VCaP (cell line): ENCODE results near the gene ZNF141.
A peak's percentile ranks its signal among the peaks of the same experiment; 100 is the strongest.

Source experiments
- H3K27ac ChIP-seq: fragments of 450-650 bp; 2 replicates; pipeline ENCODE4 v1.5.1; 2017
- CTCF ChIP-seq: fragments of 450-650 bp; conservative IDR thresholded peaks from 2 replicates; pipeline ENCODE4 v1.5.1; 2017; ENCODE audit warnings: mild to moderate bottlenecking, moderate library complexity

Gene ZNF141

DNA sequence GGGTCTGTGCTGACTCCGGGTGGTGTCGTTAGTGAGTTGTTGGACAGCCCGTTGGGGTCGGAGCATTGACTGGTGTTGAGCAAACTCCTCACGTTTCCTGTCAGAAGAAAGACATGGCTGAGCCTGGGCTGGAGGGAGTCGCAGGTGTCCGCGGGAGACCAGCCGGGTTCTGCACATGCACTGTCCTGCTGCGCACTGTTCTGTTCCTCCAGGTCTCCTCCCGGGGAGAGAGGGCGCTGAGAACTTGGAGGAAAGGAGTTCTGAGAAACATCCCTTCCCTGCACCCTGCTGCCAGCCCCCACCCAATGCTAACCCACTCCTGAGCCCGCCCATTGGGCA, 1.1 kb downstream of the ZNF141 start:
- peak overlapping the region; percentile 91 for H3K27ac ChIP-seq
- TF ChIP-seq CTCF = no peak

GRCh38 chr4:340011-340410, 2.4 kb downstream of the ZNF141 start:
- TF ChIP-seq CTCF = peak; percentile 34; the same call in 1 of the 2 replicates
- H3K27ac ChIP-seq = no peak overlapping the region

GRCh38 chr4:373062-373839, 35.6 kb downstream of the ZNF141 start:
- H3K27ac ChIP-seq = no peak overlapping the region
- TF ChIP-seq CTCF = no peak

- no peak overlapping the region for H3K27ac ChIP-seq
- no peak for TF ChIP-seq CTCF
Observed at GRCh38 chr4:374298-375160, 36.9 kb downstream of the ZNF141 start.

DNA sequence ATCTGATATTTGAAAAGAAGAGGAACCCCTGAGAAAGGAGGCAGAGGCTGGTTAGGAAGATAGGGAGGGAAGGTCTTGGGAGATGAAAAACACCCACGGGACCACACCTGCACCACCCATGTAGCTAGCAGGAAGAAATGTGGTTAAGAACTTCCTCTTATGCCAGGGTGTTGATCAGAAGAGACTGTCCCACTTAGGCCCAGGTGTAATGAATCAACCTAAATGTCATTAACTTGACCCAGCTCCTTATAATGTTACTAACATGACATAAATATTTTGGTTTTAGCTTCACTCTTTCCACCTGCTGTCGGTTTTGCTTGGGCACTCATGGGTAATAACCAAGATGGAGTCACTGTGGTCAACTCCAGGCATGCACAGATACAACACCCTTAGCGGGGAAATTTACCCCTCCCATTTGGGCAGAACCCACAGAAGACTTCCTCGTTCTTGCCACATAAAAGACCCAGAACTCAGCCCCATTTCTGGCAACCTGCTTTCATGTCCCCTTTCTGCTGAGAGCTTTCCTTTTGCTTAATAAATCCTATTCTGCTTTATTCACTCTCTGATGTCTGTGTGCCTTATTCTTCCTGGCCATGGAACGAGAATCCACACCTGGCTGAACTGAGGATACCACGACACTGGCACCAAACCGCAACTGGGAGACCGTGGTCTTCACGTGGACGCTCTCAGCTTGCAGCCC, 46.8 kb downstream of the ZNF141 start:
- no peak overlapping the region for H3K27ac ChIP-seq
- TF ChIP-seq CTCF = no peak

DNA sequence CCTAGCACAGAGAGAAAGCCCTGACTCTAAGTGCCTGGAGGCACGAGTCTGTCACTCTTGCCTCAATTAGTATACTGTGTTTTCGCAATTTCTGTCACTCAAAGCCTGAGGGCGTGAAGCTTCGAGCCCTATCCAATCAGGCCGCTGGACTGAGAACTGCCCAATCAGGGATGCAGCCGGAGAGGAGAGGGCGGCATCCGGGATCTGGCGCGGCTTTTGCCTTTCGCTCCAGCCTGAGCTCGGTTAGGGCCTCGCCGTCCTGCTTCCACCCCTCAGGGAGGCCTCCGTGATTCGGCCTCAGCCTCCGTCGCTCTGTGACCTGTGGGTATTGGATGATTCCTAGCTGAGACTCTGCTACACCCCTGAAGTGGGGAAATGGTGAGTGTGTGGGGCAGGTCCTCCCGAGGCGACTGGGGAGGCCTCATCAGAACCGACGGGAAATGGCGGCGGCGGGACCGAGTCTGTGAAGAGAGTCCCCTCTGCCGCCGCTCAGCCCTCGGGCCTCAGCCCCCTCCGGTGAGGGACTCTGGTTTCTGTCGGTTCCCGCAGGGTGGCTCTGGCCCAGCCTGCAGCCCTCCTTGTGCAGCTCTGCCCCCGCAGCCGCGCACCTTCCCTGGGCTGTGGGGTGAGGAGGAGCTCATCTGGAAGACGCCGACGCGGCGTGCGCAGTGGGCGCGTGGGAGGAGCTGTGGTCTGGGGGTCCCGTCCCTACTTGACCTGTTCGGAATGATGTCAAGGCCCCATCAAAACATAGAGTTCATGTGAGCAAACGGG, 48.5 kb downstream of the ZNF141 start:
- TF ChIP-seq CTCF = no peak
- no peak overlapping the region for H3K27ac ChIP-seq
